IPS-20b (cell line): ENCODE results near the gene NAV2.

Source experiments
- H3K27ac ChIP-seq: one replicate; pipeline ENCODE4 v1.5.1; 2013; ENCODE audit warnings: low read length
- H3K27me3 ChIP-seq: 2 replicates; pipeline ENCODE4 v1.6.1; 2013; ENCODE audit warnings: mild to moderate bottlenecking, low read length, inconsistent platforms; ENCODE audit not compliant: insufficient read depth
- H3K36me3 ChIP-seq: 2 replicates; pipeline ENCODE4 v1.6.1; 2013; ENCODE audit warnings: low read depth, mild to moderate bottlenecking, inconsistent platforms, low read length, moderate library complexity; ENCODE audit not compliant: insufficient read depth
- H3K4me1 ChIP-seq: 2 replicates; pipeline ENCODE4 v1.6.1; 2013; ENCODE audit warnings: mild to moderate bottlenecking, control low read depth, inconsistent platforms, low read length, moderate library complexity; ENCODE audit not compliant: insufficient read depth
- H3K4me3 ChIP-seq: 2 replicates; pipeline ENCODE4 v1.5.1; 2013; ENCODE audit warnings: mild to moderate bottlenecking, low read length, inconsistent platforms
- H3K9ac ChIP-seq: 2 replicates; pipeline ENCODE4 v1.6.1; 2013; ENCODE audit warnings: low read depth, mild to moderate bottlenecking, inconsistent platforms, low read length, moderate library complexity
- H3K9me3 ChIP-seq: 2 replicates; pipeline ENCODE4 v1.6.1; 2013; ENCODE audit warnings: mild to moderate bottlenecking, low read depth, low read length, inconsistent platforms; ENCODE audit not compliant: insufficient read depth

The NAV2 gene

DNA sequence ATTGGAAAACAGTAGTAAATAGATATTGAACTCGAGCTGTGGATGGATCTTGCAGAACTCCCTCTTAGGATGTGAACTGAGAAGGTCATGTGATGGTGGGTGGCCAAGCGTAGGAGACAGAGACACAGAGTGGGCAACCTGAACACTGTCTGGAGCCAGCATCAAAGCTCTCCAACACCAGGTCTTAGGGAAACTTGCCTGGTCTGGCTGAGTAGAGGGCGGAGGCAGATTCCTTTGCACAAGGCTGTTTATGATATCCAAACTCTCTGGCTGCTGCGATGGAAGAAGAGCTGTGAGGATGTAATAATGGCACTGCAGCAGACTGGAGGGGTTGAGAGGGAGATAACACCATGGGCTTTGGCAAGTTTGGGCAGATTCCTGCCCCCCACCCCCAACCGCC, 10.1 kb downstream of the NAV2 start:
- H3K4me1 ChIP-seq = no peaks in the 10 kb centered on the region
- no peak overlapping the region for H3K4me3 ChIP-seq
- no peaks in the 10 kb centered on the region for H3K36me3 ChIP-seq
- H3K27me3 ChIP-seq = no peaks in the 10 kb centered on the region
- no peak overlapping the region for H3K27ac ChIP-seq
- no peak overlapping the region for H3K9ac ChIP-seq
- H3K9me3 ChIP-seq = no peaks in the 10 kb centered on the region

DNA sequence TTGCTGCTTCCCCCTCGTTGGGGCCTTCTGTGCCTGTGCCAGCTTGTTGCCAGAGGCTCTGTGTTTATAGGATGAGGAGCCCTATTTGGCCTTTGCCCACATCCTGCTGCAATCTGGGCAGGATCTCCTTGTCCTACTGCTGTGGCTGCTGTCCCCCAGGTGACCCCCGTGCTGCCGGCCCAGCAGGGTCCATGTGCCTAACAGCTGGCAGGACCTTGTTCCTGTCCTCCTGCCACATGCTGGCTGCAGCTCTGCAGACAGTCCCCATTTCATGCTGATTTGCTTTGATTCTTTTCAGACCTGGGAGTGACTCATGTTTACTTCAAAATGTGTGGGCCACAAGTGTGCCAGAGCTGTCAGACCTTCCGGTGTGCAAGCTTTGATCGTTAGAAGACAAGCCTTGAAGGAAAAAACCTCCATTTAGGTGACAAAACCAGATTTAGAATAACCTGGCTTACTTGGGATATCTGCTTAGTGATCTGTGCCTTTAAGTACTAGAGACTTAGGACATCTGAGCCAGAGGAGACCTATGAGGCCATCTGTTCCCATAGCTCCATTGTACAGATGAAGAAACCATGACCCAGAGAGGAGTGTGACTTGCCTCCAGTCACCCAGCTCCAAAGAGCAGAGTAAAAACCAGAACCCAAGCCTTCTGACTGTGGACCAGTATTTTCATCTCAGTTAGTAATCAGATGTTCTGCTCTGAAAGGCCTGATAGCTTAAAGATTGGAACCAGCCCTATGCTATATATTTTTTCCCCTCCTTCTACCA, 11.1 kb downstream of the NAV2 start:
- H3K27ac ChIP-seq = no peak overlapping the region
- H3K4me1 ChIP-seq = no peaks in the 10 kb centered on the region
- no peaks in the 10 kb centered on the region for H3K36me3 ChIP-seq
- no peaks in the 10 kb centered on the region for H3K27me3 ChIP-seq
- H3K4me3 ChIP-seq = no peak overlapping the region
- H3K9ac ChIP-seq = no peak overlapping the region
- no peaks in the 10 kb centered on the region for H3K9me3 ChIP-seq

DNA sequence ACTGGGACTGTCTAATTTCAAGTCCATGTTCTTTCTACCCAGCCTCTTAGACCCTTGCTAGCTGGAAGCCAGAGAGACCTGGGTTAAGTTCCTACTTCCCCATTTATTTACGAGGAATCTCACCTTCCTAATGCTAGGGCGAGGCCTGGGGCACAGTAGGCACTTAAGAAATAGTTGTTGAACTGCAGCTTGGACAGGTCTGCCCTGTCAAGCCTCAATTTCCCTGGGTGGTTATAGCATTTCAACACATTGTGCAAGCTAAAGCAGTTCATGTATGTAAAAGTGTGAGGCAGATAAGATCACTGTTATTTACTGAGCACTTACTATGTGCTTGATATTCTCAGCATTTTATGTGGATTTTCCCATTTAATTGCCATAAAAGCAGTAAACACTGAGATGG, 12.1 kb downstream of the NAV2 start:
- no peaks in the 10 kb centered on the region for H3K4me1 ChIP-seq
- no peaks in the 10 kb centered on the region for H3K9me3 ChIP-seq
- no peaks in the 10 kb centered on the region for H3K36me3 ChIP-seq
- no peak overlapping the region for H3K4me3 ChIP-seq
- H3K27ac ChIP-seq = no peak overlapping the region
- H3K9ac ChIP-seq = no peak overlapping the region
- H3K27me3 ChIP-seq = no peaks in the 10 kb centered on the region

DNA sequence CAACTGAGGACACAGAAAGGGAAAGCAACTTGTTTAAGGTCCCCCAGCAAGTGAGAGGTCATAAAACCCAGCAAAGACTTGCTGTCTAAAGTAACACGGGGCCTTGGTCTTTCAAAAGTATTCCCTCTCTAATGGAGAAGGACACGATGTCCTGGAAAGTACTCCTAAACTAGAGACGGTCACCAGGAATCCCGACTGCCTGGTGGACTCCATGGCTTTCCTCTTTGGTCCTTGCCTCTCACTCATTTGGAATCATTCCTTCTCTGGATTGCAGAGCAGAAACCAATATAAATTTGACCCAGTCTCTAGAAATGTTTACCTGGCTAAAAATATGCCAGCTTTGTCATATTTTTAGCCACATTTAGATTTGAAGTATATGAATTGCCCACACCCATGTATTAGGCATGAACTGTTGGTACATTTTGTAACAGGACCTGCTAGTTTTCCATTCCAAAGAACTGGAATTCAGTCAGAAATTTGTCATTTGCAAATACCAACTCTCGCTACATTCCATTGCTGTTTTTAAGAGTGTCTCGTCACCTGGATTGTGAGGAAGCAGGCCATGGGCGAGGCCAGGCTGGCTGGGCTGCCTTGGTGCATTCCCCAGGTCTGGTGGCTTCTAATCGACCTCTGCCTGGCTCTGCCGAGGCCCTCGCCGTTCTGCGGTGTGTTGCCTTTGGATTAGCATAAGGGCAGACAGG, 12.9 kb downstream of the NAV2 start:
- no peaks in the 10 kb centered on the region for H3K36me3 ChIP-seq
- no peak overlapping the region for H3K4me3 ChIP-seq
- no peak overlapping the region for H3K27ac ChIP-seq
- H3K4me1 ChIP-seq = no peaks in the 10 kb centered on the region
- no peaks in the 10 kb centered on the region for H3K9me3 ChIP-seq
- no peaks in the 10 kb centered on the region for H3K27me3 ChIP-seq
- H3K9ac ChIP-seq = no peak overlapping the region

DNA sequence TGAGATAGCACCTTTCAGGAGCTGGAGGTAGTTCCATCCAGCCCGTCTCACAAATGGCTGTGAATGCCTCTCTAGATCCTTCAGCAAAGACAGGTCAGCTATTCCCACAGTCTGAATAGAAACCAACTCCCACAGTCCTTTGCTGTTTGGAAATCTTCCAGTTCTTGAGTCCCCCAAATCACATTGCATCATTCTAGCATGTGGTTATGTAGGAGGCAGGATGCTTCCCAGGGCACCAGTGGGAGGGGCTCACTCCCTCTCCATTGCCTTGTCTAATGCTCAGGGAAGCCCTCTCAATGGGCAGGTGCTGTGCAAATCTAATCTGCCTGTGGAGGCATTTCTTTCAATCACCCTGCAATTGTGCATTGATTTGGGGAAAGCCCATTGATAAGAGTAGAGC, 14.6 kb downstream of the NAV2 start:
- H3K4me1 ChIP-seq = no peaks in the 10 kb centered on the region
- no peaks in the 10 kb centered on the region for H3K27me3 ChIP-seq
- H3K9me3 ChIP-seq = no peaks in the 10 kb centered on the region
- no peak overlapping the region for H3K4me3 ChIP-seq
- H3K9ac ChIP-seq = no peak overlapping the region
- H3K36me3 ChIP-seq = no peaks in the 10 kb centered on the region
- no peak overlapping the region for H3K27ac ChIP-seq

DNA sequence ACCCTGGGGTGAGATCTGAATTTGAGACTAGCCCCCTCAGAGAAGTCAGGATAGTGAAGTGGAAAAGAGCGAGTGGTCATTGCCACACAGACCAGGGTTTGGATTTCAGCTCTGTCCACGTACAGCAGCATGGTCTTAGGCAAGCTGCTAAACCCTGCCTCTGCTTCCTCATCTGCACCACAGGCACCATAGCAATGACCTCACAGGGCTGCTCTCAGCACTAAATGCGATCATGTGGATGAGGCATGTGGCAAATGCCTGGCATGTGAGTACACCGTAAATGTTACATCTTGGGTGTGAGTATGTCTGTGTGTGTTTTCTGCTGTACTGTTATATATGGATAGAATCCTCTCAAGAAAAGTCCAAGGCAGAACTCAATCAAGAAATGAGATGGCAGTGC, 15.8 kb downstream of the NAV2 start:
- H3K27me3 ChIP-seq = no peaks in the 10 kb centered on the region
- no peaks in the 10 kb centered on the region for H3K9me3 ChIP-seq
- H3K9ac ChIP-seq = no peak overlapping the region
- no peak overlapping the region for H3K4me3 ChIP-seq
- no peaks in the 10 kb centered on the region for H3K36me3 ChIP-seq
- no peak overlapping the region for H3K27ac ChIP-seq
- no peaks in the 10 kb centered on the region for H3K4me1 ChIP-seq

DNA sequence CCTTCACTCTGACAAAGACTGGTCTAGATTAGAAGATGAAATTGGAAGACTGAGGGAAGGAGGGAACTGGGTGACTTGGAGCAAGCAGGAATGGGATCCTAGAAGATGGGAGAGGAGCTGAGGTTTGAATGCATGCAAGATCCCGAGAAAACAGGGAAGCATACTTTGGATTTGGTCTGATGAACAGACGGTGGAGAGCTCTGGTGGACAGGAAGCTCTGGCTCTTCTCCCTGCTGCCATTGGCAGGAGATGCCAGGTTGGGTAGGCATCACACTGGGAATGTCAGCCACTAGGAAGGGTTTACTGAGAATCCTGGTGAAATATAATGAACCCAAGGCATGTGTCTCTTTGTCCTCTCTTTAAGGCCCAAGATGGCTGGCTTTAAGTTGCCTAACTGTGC, 16.5 kb downstream of the NAV2 start:
- no peaks in the 10 kb centered on the region for H3K27me3 ChIP-seq
- H3K27ac ChIP-seq = no peak overlapping the region
- H3K36me3 ChIP-seq = no peaks in the 10 kb centered on the region
- no peak overlapping the region for H3K9ac ChIP-seq
- no peaks in the 10 kb centered on the region for H3K4me1 ChIP-seq
- no peak overlapping the region for H3K4me3 ChIP-seq
- no peaks in the 10 kb centered on the region for H3K9me3 ChIP-seq

DNA sequence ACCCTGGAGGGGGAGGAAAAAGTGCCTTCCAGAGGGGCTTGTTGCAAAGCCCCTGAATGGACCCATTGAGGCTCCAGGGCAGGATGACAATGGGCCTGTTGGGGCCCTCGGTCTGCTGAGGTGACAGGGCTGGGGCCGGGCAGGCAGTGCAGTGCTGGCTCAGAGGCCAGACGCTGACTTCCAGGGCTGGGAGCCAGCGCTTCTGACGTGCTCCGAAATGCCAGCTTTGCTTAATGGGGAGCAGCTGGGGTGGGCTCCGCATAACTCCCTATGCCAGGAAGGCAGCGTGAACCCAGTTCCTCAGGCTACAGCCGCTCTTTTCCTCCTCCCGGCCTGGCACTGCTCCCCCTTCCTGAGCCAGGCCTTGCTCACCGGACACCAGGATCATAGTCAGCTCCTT, 17.7 kb downstream of the NAV2 start:
- Histone ChIP-seq H3K36me3 (no peaks in the 10 kb centered on the region), H3K27me3 (no peaks in the 10 kb centered on the region), H3K9me3 (no peaks in the 10 kb centered on the region), H3K4me3 (no peak overlapping the region), H3K27ac (no peak overlapping the region), H3K4me1 (no peaks in the 10 kb centered on the region), H3K9ac (no peak overlapping the region)

DNA sequence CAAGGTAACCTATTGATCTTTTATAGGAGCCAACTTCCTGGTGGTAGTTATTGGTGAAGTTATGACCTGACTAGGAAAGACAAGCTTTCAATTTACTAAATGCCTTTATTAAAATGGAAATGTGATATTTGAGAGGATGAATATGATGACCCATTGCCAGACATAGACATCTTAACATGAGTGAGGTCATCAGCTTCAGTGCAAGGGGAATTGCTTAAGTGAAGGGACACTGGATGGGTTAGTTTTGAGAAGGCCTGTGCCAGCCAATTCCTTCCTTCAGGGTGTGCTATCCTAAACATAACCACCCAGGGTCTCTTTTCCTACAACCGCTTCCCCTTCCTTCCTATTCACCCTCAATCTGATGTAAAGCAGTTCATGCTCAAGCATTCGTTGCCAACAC, 21.5 kb downstream of the NAV2 start:
- H3K27ac ChIP-seq = no peak overlapping the region
- no peaks in the 10 kb centered on the region for H3K36me3 ChIP-seq
- H3K9ac ChIP-seq = no peak overlapping the region
- no peaks in the 10 kb centered on the region for H3K9me3 ChIP-seq
- no peak overlapping the region for H3K4me3 ChIP-seq
- no peaks in the 10 kb centered on the region for H3K27me3 ChIP-seq
- H3K4me1 ChIP-seq = no peaks in the 10 kb centered on the region

DNA sequence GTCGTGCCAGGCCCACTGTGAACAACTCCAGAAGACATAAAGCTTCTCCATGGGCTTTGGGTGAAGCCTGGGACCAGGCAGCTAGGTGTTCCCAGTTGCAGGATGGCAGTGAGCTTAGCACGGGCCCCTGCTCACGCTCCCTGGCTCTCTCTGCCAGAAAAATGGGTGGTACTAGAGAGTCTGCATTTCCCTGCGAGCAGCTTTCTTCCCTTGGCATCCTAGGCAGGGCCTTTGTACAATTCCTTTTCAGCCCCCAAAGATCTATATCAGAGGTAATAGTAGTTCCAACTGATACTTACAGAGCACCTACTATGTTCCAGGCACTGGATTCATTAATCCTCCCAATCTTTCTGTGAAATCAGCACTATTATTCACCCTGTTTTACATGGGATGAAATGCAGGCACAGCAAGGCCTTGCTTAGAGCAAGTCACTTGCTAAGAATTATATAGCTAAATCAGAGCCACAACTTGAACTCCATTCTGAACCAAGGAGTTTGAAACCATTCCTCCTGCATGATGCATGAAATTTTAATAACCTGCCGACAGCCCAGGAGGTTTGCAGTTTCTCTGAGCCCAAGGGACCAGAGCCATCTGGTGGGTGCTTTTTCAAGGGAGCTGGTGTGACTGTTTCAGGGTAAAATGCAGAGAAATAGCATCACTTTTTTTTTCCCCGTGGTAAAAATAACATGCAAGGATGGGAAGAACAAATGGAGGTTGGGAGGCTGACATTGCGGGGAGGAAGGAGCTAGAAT, 22.7 kb downstream of the NAV2 start:
- no peaks in the 10 kb centered on the region for H3K9me3 ChIP-seq
- no peaks in the 10 kb centered on the region for H3K4me1 ChIP-seq
- no peak overlapping the region for H3K9ac ChIP-seq
- no peak overlapping the region for H3K27ac ChIP-seq
- no peak overlapping the region for H3K4me3 ChIP-seq
- no peaks in the 10 kb centered on the region for H3K27me3 ChIP-seq
- no peaks in the 10 kb centered on the region for H3K36me3 ChIP-seq

DNA sequence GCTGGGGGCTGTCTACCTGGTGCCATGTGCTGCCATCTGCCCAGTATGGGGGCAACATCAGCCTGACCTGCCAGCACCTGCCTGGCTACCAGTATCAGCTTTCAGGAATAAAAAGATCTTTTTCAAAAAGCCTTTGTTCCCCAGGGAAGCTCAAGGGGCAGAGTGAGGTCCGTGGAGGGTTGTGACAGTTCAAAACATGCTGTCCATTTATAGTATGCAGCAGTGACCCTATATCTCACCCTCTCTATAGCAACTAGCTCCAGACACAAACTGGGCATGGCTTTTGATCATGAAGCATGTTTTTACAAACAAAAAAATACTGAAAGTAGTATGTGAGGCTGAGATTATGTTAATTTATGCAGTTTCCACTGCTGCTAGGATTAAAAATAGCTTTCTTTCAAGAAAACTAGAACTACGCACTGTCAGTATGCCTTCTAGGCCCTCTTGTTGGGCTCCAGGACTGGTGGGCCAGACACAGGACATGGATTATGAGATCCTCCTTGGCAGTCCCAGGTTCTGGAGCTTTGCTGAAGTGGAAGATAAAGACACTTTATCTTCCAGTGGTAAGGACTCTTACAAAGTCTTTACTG, 23.4 kb downstream of the NAV2 start:
- Histone ChIP-seq H3K9ac (no peak overlapping the region), H3K27me3 (no peaks in the 10 kb centered on the region), H3K27ac (no peak overlapping the region), H3K9me3 (no peaks in the 10 kb centered on the region), H3K4me1 (no peaks in the 10 kb centered on the region), H3K4me3 (no peak overlapping the region), H3K36me3 (no peaks in the 10 kb centered on the region)
